Peyer's patch (tissue), 4 donors: ENCODE results near the gene RELN. TPM values are rescaled to one million over a fixed set of nuclear protein-coding genes. Genes with fewer than 3 reads are reported as not detected.

Source experiments
- DNase-seq, 3 donors: peaks; one replicate each; pipeline ENCODE4 v3.0.0-alpha.2; 2017 to 2019
- H3K27ac ChIP-seq, 4 donors: fragments of 200-600 bp; sonication (generic); one replicate each; pipeline ENCODE4 v1.5.1; 2016 to 2019
- H3K27me3 ChIP-seq, 2 donors: fragments of 200-600 bp; sonication (generic); one replicate each; pipeline ENCODE4 v1.5.1; 2019
- H3K36me3 ChIP-seq, 3 donors: fragments of 200-600 bp; sonication (generic); one replicate each; pipeline ENCODE4 v1.5.1; 2016 to 2019
- H3K4me1 ChIP-seq, 4 donors: fragments of 200-600 bp; sonication (generic); one replicate each; pipeline ENCODE4 v1.5.1; 2016 to 2019
- H3K4me3 ChIP-seq, 4 donors: fragments of 200-600 bp; sonication (generic); 1 replicate in 3 of 4; 2 replicates in 1 of 4; pipeline ENCODE4 v1.5.1; 2016 to 2019; ENCODE audit warnings: mild to moderate bottlenecking in 1 of 4
- H3K9me3 ChIP-seq, 4 donors: fragments of 200-600 bp; sonication (generic); one replicate each; pipeline ENCODE4 v1.5.1; 2016 to 2019; ENCODE audit warnings: mild to moderate bottlenecking in 1 of 4
- CTCF ChIP-seq, 6 experiments: fragments of 450-650 bp in 4 of 6; fragments of 200-600 bp in 2 of 6; sonication (generic) in 1 of 6; IDR thresholded peaks; one replicate each; pipeline ENCODE4 v1.5.1; 2017 to 2019; ENCODE audit warnings: antibody characterized with exemption in 6 of 6, mild to moderate bottlenecking in 3 of 6, moderate library complexity in 1 of 6
- POLR2A ChIP-seq, 2 donors: fragments of 450-650 bp; IDR thresholded peaks; one replicate each; pipeline ENCODE4 v1.5.1; 2017; ENCODE audit warnings: antibody characterized with exemption in 2 of 2, mild to moderate bottlenecking in 2 of 2, moderate library complexity in 2 of 2
- total RNA-seq, 4 donors: library from RNA; depleted of rRNA; stranded (reverse); fragments of >200 nt; gene quantifications; one replicate each; pipeline ENCODE4 v1.1.0, GENCODE V29; 2016

Gene RELN
- total RNA-seq, 4 donors from 2014 or later = 1.7 to 3.9 (median 3.2) TPM

GRCh38 chr7:103637726-103638125, 351.7 kb downstream of the RELN start:
- Histone ChIP-seq H3K4me1 (no peaks in the 10 kb centered on the region), H3K27ac (no peak overlapping the region), H3K27me3 (no peaks in the 10 kb centered on the region), H3K4me3 (no peak overlapping the region), H3K9me3 (no peaks in the 10 kb centered on the region), H3K36me3 (no peaks in the 10 kb centered on the region)
- TF ChIP-seq POLR2A (IDR thresholded peaks at IDR 0.05) = no peak
- TF ChIP-seq CTCF (IDR thresholded peaks at IDR 0.05) = no peak
- no peak for DNase-seq

DNA sequence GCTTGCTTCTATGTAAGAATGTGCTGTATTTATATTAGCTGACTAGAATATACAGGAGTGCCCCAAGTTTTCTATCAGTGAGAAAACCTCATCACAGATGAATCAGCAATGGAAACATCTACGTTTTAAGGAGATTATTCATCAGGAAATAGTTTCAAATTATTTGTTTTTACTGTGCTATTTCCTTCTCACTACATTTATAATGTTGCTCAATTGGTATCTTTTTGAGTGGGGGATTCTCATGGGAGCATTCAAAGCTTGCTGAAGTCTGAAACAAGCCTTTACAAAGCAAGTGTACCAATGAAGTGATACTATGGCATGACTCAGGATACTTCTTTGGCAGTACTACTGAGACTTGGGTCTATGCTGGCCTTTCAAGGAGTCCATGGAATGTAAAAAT, 352.4 kb downstream of the RELN start:
- no peak overlapping the region for H3K4me3 ChIP-seq
- H3K4me1 ChIP-seq = no peaks in the 10 kb centered on the region
- DNase-seq = no peak
- H3K27ac ChIP-seq = no peak overlapping the region
- no peaks in the 10 kb centered on the region for H3K9me3 ChIP-seq
- no peaks in the 10 kb centered on the region for H3K27me3 ChIP-seq
- H3K36me3 ChIP-seq = no peaks in the 10 kb centered on the region
- TF ChIP-seq POLR2A (IDR thresholded peaks at IDR 0.05) = no peak

DNA sequence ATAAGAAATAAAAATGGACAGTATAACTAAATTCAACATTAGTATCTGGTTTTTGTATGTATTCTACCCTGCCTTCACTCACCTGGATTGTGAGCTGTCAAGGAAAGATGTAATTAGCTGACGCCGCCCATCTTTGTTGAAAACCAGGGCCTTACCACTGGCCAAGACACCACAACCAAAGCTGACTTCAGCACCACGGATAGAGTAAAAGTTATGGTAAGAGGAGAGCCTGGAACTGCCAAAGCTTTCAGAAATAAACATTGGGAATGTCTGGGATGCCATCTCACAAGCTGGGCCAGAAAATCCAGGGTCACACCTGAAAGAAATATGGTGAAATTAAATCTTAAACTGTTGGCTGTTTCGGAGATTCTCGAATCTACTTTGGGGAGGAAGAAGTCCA, 353.3 kb downstream of the RELN start:
- TF ChIP-seq CTCF (IDR thresholded peaks at IDR 0.05) (no peak), POLR2A (IDR thresholded peaks at IDR 0.05) (no peak)
- H3K4me1 ChIP-seq = no peaks in the 10 kb centered on the region
- H3K27ac ChIP-seq = no peak overlapping the region
- H3K27me3 ChIP-seq = no peaks in the 10 kb centered on the region
- no peaks in the 10 kb centered on the region for H3K36me3 ChIP-seq
- DNase-seq = no peak
- H3K9me3 ChIP-seq = no peaks in the 10 kb centered on the region
- no peak overlapping the region for H3K4me3 ChIP-seq

DNA sequence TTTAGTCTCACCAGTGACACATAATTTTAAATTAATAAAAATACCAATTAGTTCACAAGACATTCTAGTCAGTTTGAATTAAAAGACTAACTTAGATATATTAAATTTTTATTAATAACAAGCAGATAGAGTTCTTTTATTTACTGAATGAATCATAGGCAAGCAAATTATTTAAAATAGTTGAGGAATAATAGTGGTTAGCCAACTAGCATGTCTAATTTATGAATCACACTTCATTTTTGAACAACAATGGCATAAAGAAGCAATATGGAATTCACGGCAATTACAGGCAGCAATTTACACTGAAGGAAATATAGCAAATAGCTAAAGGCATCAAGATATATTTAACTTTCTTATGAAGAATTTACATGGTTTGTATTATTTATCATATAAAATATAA, 356.5 kb downstream of the RELN start:
- no peak for DNase-seq
- H3K4me1 ChIP-seq = no peaks in the 10 kb centered on the region
- H3K9me3 ChIP-seq = no peaks in the 10 kb centered on the region
- no peak overlapping the region for H3K27ac ChIP-seq
- no peaks in the 10 kb centered on the region for H3K27me3 ChIP-seq
- H3K4me3 ChIP-seq = no peak overlapping the region
- H3K36me3 ChIP-seq = no peaks in the 10 kb centered on the region
- TF ChIP-seq POLR2A (IDR thresholded peaks at IDR 0.05) = no peak
- no peak for TF ChIP-seq CTCF (IDR thresholded peaks at IDR 0.05)

DNA sequence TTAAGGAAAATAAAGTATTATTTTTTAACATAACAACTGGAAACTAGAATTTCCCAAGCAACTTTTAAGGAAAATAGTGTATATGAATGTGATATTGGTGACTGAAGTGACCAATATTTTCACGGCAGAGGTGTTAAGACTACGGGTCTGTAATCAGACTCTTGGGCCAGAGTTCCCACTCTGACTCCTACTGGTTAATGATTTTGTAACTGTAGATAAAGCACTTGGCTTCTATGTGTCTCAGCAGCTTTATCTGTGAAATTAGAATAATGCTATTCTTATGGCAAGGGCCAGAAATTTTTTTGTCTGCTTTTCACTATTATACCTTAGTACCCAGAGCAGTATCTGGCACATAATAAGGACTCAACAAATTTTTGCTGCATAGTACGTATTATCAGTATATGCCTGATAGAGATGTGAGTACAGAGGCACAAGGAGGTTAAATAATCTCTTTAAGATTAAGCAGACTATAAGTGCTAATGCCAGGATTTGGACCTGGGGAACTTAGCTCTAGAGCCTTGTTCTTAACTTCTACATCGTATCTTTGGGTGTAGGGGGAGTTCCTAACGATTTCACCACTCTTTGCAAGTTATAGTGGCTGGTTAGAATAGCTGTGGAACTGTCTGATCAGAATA, 357.3 kb downstream of the RELN start:
- H3K4me1 ChIP-seq = no peaks in the 10 kb centered on the region
- no peaks in the 10 kb centered on the region for H3K36me3 ChIP-seq
- H3K9me3 ChIP-seq = no peaks in the 10 kb centered on the region
- no peak overlapping the region for H3K4me3 ChIP-seq
- no peak for TF ChIP-seq CTCF (IDR thresholded peaks at IDR 0.05)
- no peak for TF ChIP-seq POLR2A (IDR thresholded peaks at IDR 0.05)
- no peak for DNase-seq
- no peaks in the 10 kb centered on the region for H3K27me3 ChIP-seq
- H3K27ac ChIP-seq = no peak overlapping the region

DNA sequence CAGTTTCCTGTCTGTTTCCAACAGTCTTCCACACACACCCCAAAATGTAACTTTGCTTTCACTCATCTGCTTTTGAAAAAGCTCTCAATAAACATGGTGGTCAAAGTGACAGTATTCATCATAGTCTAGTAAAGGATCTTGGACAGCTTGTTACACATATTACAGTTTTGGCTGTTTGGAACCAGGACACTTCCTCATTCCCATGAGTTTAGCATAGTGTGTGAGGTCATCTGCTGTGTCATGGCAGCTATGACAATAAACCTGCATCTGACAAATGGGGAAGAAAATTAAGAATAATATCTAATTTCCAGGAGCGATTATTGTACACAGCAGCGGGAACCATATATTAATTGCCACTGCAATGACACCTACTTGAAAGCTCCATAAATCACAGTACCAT, 359.1 kb downstream of the RELN start:
- no peaks in the 10 kb centered on the region for H3K36me3 ChIP-seq
- DNase-seq = no peak
- TF ChIP-seq CTCF (IDR thresholded peaks at IDR 0.05) (no peak), POLR2A (IDR thresholded peaks at IDR 0.05) (no peak)
- H3K4me1 ChIP-seq = no peaks in the 10 kb centered on the region
- H3K27me3 ChIP-seq = no peaks in the 10 kb centered on the region
- H3K9me3 ChIP-seq = no peaks in the 10 kb centered on the region
- H3K4me3 ChIP-seq = no peak overlapping the region
- no peak overlapping the region for H3K27ac ChIP-seq
